Measurements from ENCODE around the gene ZBTB7C.
A peak's percentile ranks its signal among the peaks of the same experiment; 100 is the strongest.

ZBTB7C gene

DNA sequence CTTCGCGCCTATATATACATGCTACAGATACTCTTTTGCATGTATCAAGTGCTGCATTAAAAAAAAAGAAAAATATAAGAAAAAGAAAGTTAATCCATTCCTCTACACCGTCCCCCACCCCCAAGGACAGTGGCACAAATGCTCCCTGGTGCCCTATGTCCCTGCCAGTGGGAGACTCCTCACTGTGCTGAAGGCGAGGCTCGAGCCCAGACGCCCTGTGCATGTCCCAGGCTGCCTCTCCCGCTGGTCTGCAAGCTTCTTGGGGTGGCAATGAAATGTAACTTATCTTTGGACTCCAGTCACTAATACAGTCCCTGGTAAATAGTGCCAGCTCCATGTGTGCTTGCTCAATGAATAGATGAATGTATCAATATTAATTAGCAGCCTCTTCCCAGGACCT is 293.2 kb downstream of the ZBTB7C start:
- H3K4me1 ChIP-seq (ENCODE audit: control insufficient read depth, insufficient read depth, low read length, poor library complexity, severe bottlenecking): no peaks in the 10 kb centered on the region
- no peak overlapping the region for H3K4me3 ChIP-seq (ENCODE audit: extremely low read depth, insufficient read depth, low read length, poor library complexity, severe bottlenecking)
- H3K9me3 ChIP-seq (ENCODE audit: control insufficient read depth, low read length): no peaks in the 10 kb centered on the region
- H3K36me3 ChIP-seq (ENCODE audit: control insufficient read depth, insufficient read depth, low read length): no peaks in the 10 kb centered on the region
- WGBS, 2 experiments (ENCODE audit: insufficient coverage in 2 of 2): 96% methylated on average over 5 of the region's 7 CpGs; no CpG with 5 or more reads in 1 of the 2 experiments
- no peak overlapping the region for H3K27ac ChIP-seq (ENCODE audit: low read depth, low read length, severe bottlenecking)

GRCh38 chr18:48113691-48114090 is 295.5 kb downstream of the ZBTB7C start:
- Histone ChIP-seq H3K36me3 (ENCODE audit: control insufficient read depth, insufficient read depth, low read length) (no peaks in the 10 kb centered on the region), H3K9me3 (ENCODE audit: control insufficient read depth, low read length) (no peaks in the 10 kb centered on the region), H3K27ac (ENCODE audit: low read depth, low read length, severe bottlenecking) (no peak overlapping the region), H3K4me1 (ENCODE audit: control insufficient read depth, insufficient read depth, low read length, poor library complexity, severe bottlenecking) (no peaks in the 10 kb centered on the region), H3K4me3 (ENCODE audit: extremely low read depth, insufficient read depth, low read length, poor library complexity, severe bottlenecking) (no peak overlapping the region)
- WGBS, 2 experiments (ENCODE audit: insufficient coverage in 2 of 2): 83 to 98% methylated on average over 5 to 8 of the region's 8 CpGs

GRCh38 chr18:48111587-48111986 is 297.6 kb downstream of the ZBTB7C start:
- H3K36me3 ChIP-seq (ENCODE audit: control insufficient read depth, insufficient read depth, low read length): no peaks in the 10 kb centered on the region
- H3K9me3 ChIP-seq (ENCODE audit: control insufficient read depth, low read length): no peaks in the 10 kb centered on the region
- no peak overlapping the region for H3K27ac ChIP-seq (ENCODE audit: low read depth, low read length, severe bottlenecking)
- no peak overlapping the region for H3K4me3 ChIP-seq (ENCODE audit: extremely low read depth, insufficient read depth, low read length, poor library complexity, severe bottlenecking)
- H3K4me1 ChIP-seq (ENCODE audit: control insufficient read depth, insufficient read depth, low read length, poor library complexity, severe bottlenecking): peaks cover 5% of the 10 kb centered on the region
- WGBS, 2 experiments (ENCODE audit: insufficient coverage in 2 of 2): 20% methylated on average over 1 of the region's 5 CpGs; no CpG with 5 or more reads in 1 of the 2 experiments

DNA sequence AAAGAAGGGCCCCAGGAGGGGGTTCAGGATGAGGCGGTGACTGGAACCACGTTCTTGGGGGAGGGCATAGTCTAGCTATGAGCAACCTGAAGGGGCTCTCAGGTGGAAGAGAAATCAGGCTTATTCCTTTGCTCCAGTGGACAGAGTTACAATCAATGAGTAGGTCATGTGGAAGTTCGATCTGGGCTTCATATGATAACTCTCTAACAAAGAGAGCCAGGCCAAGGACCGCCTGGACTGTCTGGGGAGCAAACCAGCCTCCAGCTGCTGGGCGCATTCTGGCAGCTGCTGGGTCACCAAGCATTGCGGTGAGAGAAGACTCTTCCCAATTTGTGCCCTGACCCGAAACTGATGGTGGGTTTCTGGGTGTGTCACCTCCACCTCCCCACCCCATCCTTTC is 298.4 kb downstream of the ZBTB7C start:
- Histone ChIP-seq H3K4me1 (ENCODE audit: control insufficient read depth, insufficient read depth, low read length, poor library complexity, severe bottlenecking) (peaks cover 5% of the 10 kb centered on the region), H3K27ac (ENCODE audit: low read depth, low read length, severe bottlenecking) (no peak overlapping the region), H3K4me3 (ENCODE audit: extremely low read depth, insufficient read depth, low read length, poor library complexity, severe bottlenecking) (no peak overlapping the region), H3K36me3 (ENCODE audit: control insufficient read depth, insufficient read depth, low read length) (no peaks in the 10 kb centered on the region), H3K9me3 (ENCODE audit: control insufficient read depth, low read length) (no peaks in the 10 kb centered on the region)
- WGBS, 2 experiments (ENCODE audit: insufficient coverage in 2 of 2): 80 to 86% methylated on average over 6 to 7 of the region's 7 CpGs

GRCh38 chr18:48109961-48110493 is 299.2 kb downstream of the ZBTB7C start:
- WGBS, 2 experiments (ENCODE audit: insufficient coverage in 2 of 2): 85 to 95% methylated on average over 3 to 5 of the region's 6 CpGs
- Histone ChIP-seq H3K27ac (ENCODE audit: low read depth, low read length, severe bottlenecking) (no peak overlapping the region), H3K4me1 (ENCODE audit: control insufficient read depth, insufficient read depth, low read length, poor library complexity, severe bottlenecking) (peaks cover 5% of the 10 kb centered on the region)

GRCh38 chr18:48108136-48108535 is 301.0 kb downstream of the ZBTB7C start:
- Histone ChIP-seq H3K9me3 (ENCODE audit: control insufficient read depth, low read length) (no peaks in the 10 kb centered on the region), H3K4me1 (ENCODE audit: control insufficient read depth, insufficient read depth, low read length, poor library complexity, severe bottlenecking) (peaks cover 5% of the 10 kb centered on the region), H3K36me3 (ENCODE audit: control insufficient read depth, insufficient read depth, low read length) (no peaks in the 10 kb centered on the region), H3K27ac (ENCODE audit: low read depth, low read length, severe bottlenecking) (no peak overlapping the region), H3K4me3 (ENCODE audit: extremely low read depth, insufficient read depth, low read length, poor library complexity, severe bottlenecking) (no peak overlapping the region)
- WGBS, 2 experiments (ENCODE audit: insufficient coverage in 2 of 2): 94 to 97% methylated on average over 10 to 11 of the region's 11 CpGs

More at GRCh38 chr18:48109961-48110493, 299.2 kb downstream of the ZBTB7C start:
- Histone ChIP-seq H3K4me3 (ENCODE audit: extremely low read depth, insufficient read depth, low read length, poor library complexity, severe bottlenecking) (no peak overlapping the region), H3K9me3 (ENCODE audit: control insufficient read depth, low read length) (no peaks in the 10 kb centered on the region), H3K36me3 (ENCODE audit: control insufficient read depth, insufficient read depth, low read length) (no peaks in the 10 kb centered on the region)

- Histone ChIP-seq H3K4me1 (ENCODE audit: control insufficient read depth, insufficient read depth, low read length, poor library complexity, severe bottlenecking) (peaks cover 5% of the 10 kb centered on the region), H3K4me3 (ENCODE audit: extremely low read depth, insufficient read depth, low read length, poor library complexity, severe bottlenecking) (no peak overlapping the region), H3K27ac (ENCODE audit: low read depth, low read length, severe bottlenecking) (peak overlapping the region; percentile 19), H3K9me3 (ENCODE audit: control insufficient read depth, low read length) (no peaks in the 10 kb centered on the region), H3K36me3 (ENCODE audit: control insufficient read depth, insufficient read depth, low read length) (no peaks in the 10 kb centered on the region)
- 49 to 51% methylated on average over 10 to 11 of the region's 11 CpGs for WGBS, 2 experiments (ENCODE audit: insufficient coverage in 2 of 2)
These were observed 302.0 kb downstream of the ZBTB7C start for GRCh38 chr18:48106976-48107781.

- H3K36me3 ChIP-seq (ENCODE audit: control insufficient read depth, insufficient read depth, low read length): no peaks in the 10 kb centered on the region
- no peak overlapping the region for H3K4me3 ChIP-seq (ENCODE audit: extremely low read depth, insufficient read depth, low read length, poor library complexity, severe bottlenecking)
- no peaks in the 10 kb centered on the region for H3K9me3 ChIP-seq (ENCODE audit: control insufficient read depth, low read length)
- H3K27ac ChIP-seq (ENCODE audit: low read depth, low read length, severe bottlenecking): no peak overlapping the region
- peaks cover 5% of the 10 kb centered on the region for H3K4me1 ChIP-seq (ENCODE audit: control insufficient read depth, insufficient read depth, low read length, poor library complexity, severe bottlenecking)
- 29 to 71% methylated on average over 1 of the region's 1 CpG for WGBS, 2 experiments (ENCODE audit: insufficient coverage in 2 of 2)
These were observed 302.7 kb downstream of the ZBTB7C start for GRCh38 chr18:48106498-48106897.

GRCh38 chr18:48105317-48105716 is 303.9 kb downstream of the ZBTB7C start:
- no peak overlapping the region for H3K27ac ChIP-seq (ENCODE audit: low read depth, low read length, severe bottlenecking)
- H3K9me3 ChIP-seq (ENCODE audit: control insufficient read depth, low read length): no peaks in the 10 kb centered on the region
- WGBS, 2 experiments (ENCODE audit: insufficient coverage in 2 of 2): 100% methylated on average over 1 of the region's 1 CpG; no CpG with 5 or more reads in 1 of the 2 experiments
- no peak overlapping the region for H3K4me3 ChIP-seq (ENCODE audit: extremely low read depth, insufficient read depth, low read length, poor library complexity, severe bottlenecking)
- no peaks in the 10 kb centered on the region for H3K36me3 ChIP-seq (ENCODE audit: control insufficient read depth, insufficient read depth, low read length)
- peaks cover 8% of the 10 kb centered on the region for H3K4me1 ChIP-seq (ENCODE audit: control insufficient read depth, insufficient read depth, low read length, poor library complexity, severe bottlenecking)

DNA sequence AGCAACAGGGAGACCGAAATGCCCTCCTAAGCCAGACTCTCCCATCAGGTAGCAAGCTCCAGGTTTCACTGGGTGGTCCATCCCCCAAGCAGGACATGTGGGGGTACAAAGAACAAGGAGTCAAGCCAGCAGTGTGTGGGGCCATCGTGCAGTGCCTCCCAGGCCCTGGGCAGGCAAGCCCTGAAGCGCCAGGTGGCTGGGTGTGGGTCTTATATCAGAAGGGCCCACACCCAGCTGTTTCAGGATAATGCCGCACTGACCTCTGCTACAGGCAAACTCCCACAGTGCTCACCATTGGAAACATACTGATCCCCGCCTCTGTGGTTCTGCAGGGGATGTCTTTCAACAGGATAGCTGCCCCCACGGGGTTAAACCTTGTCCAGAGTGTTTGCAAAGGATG is 304.5 kb downstream of the ZBTB7C start:
- no peak overlapping the region for H3K27ac ChIP-seq (ENCODE audit: low read depth, low read length, severe bottlenecking)
- H3K4me3 ChIP-seq (ENCODE audit: extremely low read depth, insufficient read depth, low read length, poor library complexity, severe bottlenecking): no peak overlapping the region
- no peaks in the 10 kb centered on the region for H3K36me3 ChIP-seq (ENCODE audit: control insufficient read depth, insufficient read depth, low read length)
- 56 to 88% methylated on average over 2 to 4 of the region's 6 CpGs for WGBS, 2 experiments (ENCODE audit: insufficient coverage in 2 of 2)
- peaks cover 12% of the 10 kb centered on the region for H3K4me1 ChIP-seq (ENCODE audit: control insufficient read depth, insufficient read depth, low read length, poor library complexity, severe bottlenecking)
- no peaks in the 10 kb centered on the region for H3K9me3 ChIP-seq (ENCODE audit: control insufficient read depth, low read length)

GRCh38 chr18:48100651-48101165 is 308.5 kb downstream of the ZBTB7C start:
- H3K27ac ChIP-seq (ENCODE audit: low read depth, low read length, severe bottlenecking): peak overlapping the region; percentile 36
- H3K4me3 ChIP-seq (ENCODE audit: extremely low read depth, insufficient read depth, low read length, poor library complexity, severe bottlenecking): no peak overlapping the region
- peaks cover 7% of the 10 kb centered on the region for H3K4me1 ChIP-seq (ENCODE audit: control insufficient read depth, insufficient read depth, low read length, poor library complexity, severe bottlenecking)
- no peaks in the 10 kb centered on the region for H3K36me3 ChIP-seq (ENCODE audit: control insufficient read depth, insufficient read depth, low read length)
- H3K9me3 ChIP-seq (ENCODE audit: control insufficient read depth, low read length): no peaks in the 10 kb centered on the region
- 28 to 37% methylated on average over 3 to 6 of the region's 9 CpGs for WGBS, 2 experiments (ENCODE audit: insufficient coverage in 2 of 2)

Data from mesodermal cell (in vitro differentiated cells).